ENCODE results near the gene AMOT. TPM values are rescaled to one million over a fixed set of nuclear protein-coding genes. Genes with fewer than 3 reads are reported as not detected.

Gene AMOT
- total and polyA plus RNA-seq, 2 experiments from 2014 or later: 2.1 to 5.4 TPM

GRCh38 chrX:112820364-112821268 lies 20.0 kb downstream of the AMOT start (continued):
- TF ChIP-seq ZNF462 (CRISPR knock-in tag; IDR thresholded peaks at IDR 0.05) (no peak), POLR2AphosphoS5 (IDR thresholded peaks at IDR 0.05; ENCODE audit: low read depth) (no peak), CTCF (conservative IDR thresholded peaks at IDR 0.05; ENCODE audit: low read depth in 2 of 2) (no peak), EZH2 (IDR thresholded peaks at IDR 0.05; ENCODE audit: low read depth, unreplicated experiment) (no peak), ZNF114 (CRISPR knock-in tag; IDR thresholded peaks at IDR 0.05) (no peak)

GRCh38 chrX:112819813-112820212 lies 20.8 kb downstream of the AMOT start:
- Histone ChIP-seq H4K20me1 (replicated peaks; ENCODE audit: insufficient read depth) (no peaks in the 10 kb centered on the region), H3F3A (replicated peaks; ENCODE audit: low read depth) (no peaks in the 10 kb centered on the region), H3K4me1 (ENCODE audit: insufficient read depth) (no peaks in the 10 kb centered on the region), H3K9me2 (ENCODE audit: insufficient read depth) (no peaks in the 10 kb centered on the region), H3K79me2 (replicated peaks; ENCODE audit: insufficient read depth) (no peaks in the 10 kb centered on the region), H3K4me3 (no peak overlapping the region), H3K4me2 (no peak overlapping the region), H3K36me3 (ENCODE audit: insufficient read depth) (no peaks in the 10 kb centered on the region), H3K27me3 (ENCODE audit: insufficient read depth) (no peaks in the 10 kb centered on the region), H3K27ac (ENCODE audit: low read depth) (no peak overlapping the region), H2AFZ (no peak overlapping the region)
- H3K9me3 Mint-ChIP-seq: no peaks in the 10 kb centered on the region
- no peak overlapping the region for H3K4me3 Mint-ChIP-seq
- ATAC-seq (no peak), DNase-seq (ENCODE audit: low spot score) (no peak)
- no peaks in the 10 kb centered on the region for H3K27me3 Mint-ChIP-seq (ENCODE audit: insufficient read depth, low read depth, poor library complexity)
- H3K4me1 Mint-ChIP-seq: peaks cover 11% of the 10 kb centered on the region; the same call in 2 of the 3 replicates
- no peak overlapping the region for H3K27ac Mint-ChIP-seq
- H3K36me3 Mint-ChIP-seq (ENCODE audit: low read depth): no peaks in the 10 kb centered on the region
- TF ChIP-seq REST (IDR thresholded peaks at IDR 0.05; ENCODE audit: unreplicated experiment) (no peak), ZNF114 (CRISPR knock-in tag; IDR thresholded peaks at IDR 0.05) (no peak), POLR2AphosphoS5 (IDR thresholded peaks at IDR 0.05; ENCODE audit: low read depth) (no peak), ZNF331 (CRISPR knock-in tag; IDR thresholded peaks at IDR 0.05; ENCODE audit: low read depth) (no peak), JUNB (IDR thresholded peaks at IDR 0.05; ENCODE audit: unreplicated experiment) (no peak)

All from GM23338 (cell line).